Hindlimb muscle (tissue), 1 donor: ENCODE data around the gene SMAD9. TPM values are rescaled to one million over a fixed set of nuclear protein-coding genes. Genes with fewer than 3 reads are reported as not detected.

Experiments used
- DNase-seq: peaks from one replicate; pipeline ENCODE4 v3.0.0-alpha.2; 2013
- polyA plus RNA-seq: library from polyadenylated mRNA; unstranded; fragments of 120-200 nt; gene quantifications from one replicate; pipeline ENCODE4 v1.2.1, GENCODE V29; 2013; ENCODE audit not compliant: insufficient read length

SMAD9 gene
- polyA plus RNA-seq, 1 donor = 17.2 TPM

- DNase-seq = no peak
Measured at GRCh38 chr13:36862002-36862685, 57.9 kb downstream of the SMAD9 start.

DNA sequence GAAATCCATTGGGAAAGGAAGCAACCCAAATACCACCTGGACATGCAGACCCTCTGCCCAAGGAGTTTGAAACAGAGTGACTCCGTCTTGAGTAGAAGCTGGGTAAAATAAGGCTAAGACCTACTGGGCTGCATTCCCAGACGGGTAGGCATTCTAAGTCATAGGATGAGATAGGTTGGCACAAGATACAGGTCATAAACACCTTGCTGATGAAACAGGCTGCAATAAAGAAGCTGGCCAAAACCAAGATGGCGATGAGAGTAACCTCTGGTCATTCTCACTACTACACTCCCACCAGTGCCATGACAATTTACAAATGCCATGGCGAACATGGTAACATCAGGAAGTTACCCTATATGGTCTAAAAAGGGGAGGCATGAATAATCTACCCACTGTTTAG, 60.8 kb downstream of the SMAD9 start:
- no peak for DNase-seq

DNA sequence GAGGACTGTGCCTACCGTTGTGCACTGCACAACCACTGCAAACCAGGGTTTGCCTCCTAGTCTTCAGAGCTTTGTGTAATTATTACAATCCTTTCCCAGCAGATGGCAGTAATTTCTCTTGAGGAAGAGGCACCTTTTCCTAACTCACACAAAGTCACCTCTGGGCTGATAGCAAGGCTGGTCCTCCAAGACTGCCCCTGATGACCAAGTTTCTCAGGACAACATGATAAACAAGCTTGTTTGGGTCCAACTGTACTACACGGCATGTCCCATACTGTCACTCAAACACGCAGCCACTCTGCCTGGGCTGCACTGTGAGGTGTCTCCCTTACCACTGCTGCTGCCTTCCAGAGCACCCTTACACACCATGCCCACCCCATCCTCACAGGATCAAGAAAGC, 61.7 kb downstream of the SMAD9 start:
- peak; percentile 31 for DNase-seq

GRCh38 chr13:36857253-36857652, 62.8 kb downstream of the SMAD9 start:
- DNase-seq = no peak

GRCh38 chr13:36850790-36851438, 69.1 kb downstream of the SMAD9 start:
- DNase-seq = no peak

DNA sequence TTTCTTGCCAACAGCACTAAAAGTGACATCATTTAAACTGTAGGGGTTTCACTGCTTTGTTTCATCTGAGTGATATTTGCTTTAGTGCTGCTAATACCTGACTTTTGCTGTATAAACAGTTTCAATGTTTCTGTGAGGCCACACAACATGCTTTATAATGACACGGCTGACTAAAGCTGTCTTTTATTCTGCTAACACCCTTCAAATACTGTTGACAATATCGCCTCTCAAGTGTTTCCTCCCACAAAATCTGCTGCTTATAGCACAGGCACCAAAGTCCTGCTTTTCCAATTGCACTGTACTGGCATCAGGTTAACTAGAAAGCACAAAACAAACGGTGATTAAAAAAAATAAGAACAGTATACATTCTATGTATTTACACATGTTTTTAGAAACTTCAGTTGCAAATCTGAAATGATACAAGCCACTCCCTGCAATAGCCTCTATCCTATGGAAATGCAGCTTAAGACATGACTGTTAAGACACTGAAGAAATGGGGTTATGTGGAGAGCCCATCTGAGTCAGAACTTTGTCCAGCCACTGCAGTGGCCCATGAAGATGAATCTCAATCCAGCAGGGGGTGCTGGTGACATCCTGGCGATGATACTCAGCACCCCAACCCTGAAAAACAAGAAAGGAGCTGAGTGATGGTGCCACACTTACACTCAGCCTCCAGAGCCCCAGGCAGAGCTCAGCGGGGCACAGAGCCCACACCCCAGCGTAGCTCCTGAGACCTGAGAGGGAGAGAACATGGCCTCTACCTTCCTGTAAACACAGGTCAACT, 71.6 kb downstream of the SMAD9 start:
- DNase-seq = no peak

DNA sequence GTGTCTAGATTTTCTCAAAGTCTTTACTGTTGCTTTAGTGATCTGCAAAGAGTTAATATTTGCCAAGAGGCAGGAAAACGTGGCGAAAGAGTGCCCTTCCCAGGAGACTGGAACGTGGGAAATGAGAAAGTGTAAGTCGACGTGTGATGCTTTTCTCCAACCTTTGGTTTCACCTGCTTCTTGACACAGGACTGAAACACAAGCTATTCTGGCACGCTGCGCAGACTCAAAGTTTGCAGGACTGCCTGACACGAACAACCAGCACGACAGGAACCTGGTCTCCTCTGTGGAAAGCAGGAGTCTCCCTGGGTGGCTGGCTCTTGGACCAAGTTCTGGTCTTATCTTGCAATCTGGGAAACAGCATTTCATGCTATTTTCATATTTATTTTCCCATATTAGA, 72.4 kb downstream of the SMAD9 start:
- no peak for DNase-seq

GRCh38 chr13:36841391-36841790, 78.6 kb downstream of the SMAD9 start:
- DNase-seq = no peak

- DNase-seq = no peak
Measured at GRCh38 chr13:36840718-36841250, 79.3 kb downstream of the SMAD9 start.

GRCh38 chr13:36839981-36840380, 80.1 kb downstream of the SMAD9 start:
- no peak for DNase-seq

GRCh38 chr13:36839281-36839680, 80.8 kb downstream of the SMAD9 start:
- DNase-seq = no peak

GRCh38 chr13:36837354-36838092, 82.5 kb downstream of the SMAD9 start:
- DNase-seq = no peak

DNA sequence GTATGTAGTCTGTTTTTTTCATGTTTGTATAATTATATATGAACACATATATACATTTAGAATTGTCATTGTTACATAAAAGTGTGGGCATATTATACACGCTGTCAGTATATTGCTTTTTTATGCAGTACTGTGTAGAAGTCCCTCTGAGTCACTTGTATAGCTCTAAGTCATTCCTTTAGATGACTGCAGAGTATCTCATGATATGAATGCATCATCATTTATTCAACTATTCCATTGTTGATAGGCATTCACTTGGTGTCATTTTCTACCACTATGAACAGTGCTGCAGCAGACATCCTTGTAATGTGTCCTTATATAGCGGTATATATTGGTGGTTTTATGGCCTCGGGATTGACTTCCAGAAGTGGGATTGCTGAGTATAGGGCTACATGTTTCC, 85.7 kb downstream of the SMAD9 start:
- DNase-seq = no peak

- no peak for DNase-seq
Measured at GRCh38 chr13:36831291-36831690, 88.7 kb downstream of the SMAD9 start.

DNA sequence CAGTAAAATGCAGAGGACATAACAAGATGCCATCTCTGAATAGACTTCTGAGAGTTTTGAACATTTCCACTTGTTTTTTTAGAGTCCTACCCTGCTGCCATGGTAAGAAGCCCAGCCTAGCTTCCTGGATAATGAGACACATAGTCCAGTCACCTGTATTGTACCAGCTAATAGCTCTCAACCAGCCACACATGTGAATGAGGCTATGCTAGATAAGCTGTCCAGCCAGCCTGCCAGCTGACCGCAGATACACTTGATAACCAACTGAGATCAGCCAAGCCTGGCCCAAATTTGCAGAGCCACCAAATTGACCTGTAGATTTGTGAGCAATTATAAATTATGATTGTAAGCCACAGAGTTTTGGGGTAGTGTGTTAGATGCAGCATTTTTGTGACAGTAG, 90.3 kb downstream of the SMAD9 start:
- no peak for DNase-seq

- no peak for DNase-seq
Measured at GRCh38 chr13:36822785-36823184, 97.3 kb downstream of the SMAD9 start.

DNA sequence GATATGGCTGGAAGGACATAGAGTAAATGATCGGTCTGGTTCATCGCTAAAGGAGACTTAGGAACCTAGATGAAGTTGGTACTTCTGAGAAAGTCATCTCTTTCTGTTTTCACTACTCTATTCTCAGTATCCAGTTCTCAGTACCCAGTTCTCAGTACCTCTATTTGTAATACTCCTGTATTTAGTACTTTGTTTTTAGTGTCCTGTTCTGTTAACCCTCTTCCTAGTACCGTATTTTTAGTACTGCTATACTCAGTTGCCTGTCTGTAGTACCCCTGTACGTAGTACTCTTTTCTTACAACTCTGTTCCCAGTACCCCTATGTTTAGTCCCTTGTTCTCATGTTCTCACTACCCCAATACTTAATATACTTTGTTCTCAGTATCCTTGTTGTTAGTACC, 99.8 kb downstream of the SMAD9 start:
- no peak for DNase-seq

DNA sequence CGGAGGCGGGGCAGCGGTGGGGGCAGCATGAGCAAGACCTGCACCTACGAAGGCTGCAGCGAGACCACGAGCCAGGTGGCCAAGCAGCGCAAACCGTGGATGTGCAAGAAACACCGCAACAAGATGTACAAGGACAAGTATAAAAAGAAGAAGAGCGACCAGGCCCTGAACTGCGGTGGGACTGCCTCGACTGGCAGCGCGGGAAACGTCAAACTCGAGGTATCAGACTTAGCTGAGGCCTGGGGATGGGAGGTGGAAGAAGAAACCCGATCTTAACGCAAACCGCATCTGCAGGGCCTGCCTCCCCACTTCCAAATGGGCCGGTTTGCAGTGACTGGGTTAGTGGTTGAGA, 100.3 kb downstream of the SMAD9 start:
- DNase-seq = peak; percentile 16

DNA sequence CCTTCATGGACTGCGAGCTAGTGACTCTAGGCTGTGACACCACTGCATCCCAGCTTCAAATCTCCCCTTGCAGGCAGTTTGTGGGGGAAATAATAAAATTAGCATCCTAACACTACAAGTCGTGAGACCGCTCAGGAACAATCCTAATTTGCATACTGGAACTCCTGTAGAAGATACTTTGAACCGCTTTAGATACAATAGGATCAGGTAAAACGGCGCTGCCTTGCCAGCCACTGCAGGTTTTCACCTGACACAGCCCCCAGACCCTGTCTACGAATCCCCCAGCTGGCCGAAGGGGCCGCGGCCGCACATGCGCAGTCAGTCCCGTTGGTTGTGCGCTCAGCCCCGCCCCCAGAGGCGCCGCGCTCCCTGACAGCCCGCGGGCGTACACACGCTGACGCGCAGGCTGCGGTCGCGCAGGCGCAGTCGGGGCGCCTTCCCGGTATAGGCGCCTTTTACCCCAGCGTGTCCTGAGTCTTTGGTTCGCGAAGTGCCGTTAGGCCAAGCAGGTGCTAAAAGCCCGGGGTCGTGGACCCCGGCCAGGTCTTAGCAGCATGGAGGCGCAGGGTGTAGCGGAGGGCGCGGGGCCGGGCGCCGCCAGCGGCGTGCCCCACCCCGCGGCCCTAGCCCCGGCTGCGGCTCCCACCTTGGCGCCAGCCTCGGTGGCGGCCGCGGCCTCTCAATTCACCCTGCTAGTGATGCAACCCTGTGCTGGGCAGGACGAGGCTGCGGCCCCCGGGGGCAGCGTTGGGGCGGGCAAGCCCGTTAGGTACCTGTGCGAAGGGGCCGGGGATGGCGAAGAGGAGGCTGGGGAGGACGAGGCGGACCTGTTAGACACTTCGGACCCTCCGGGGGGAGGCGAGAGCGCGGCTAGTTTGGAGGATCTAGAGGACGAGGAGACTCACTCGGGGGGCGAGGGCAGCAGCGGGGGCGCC, 101.0 kb downstream of the SMAD9 start, which contains the start of gene RFXAP:
TSS of gene RFXAP (plus strand) at position 419 of the 935 bp plus-strand sequence. CDS start at position 555, 136 bp downstream.
- DNase-seq = peak; percentile 95

- DNase-seq = no peak
Measured at GRCh38 chr13:36817996-36818803, 101.8 kb downstream of the SMAD9 start.

- DNase-seq = no peak
Measured at GRCh38 chr13:36815062-36815461, 105.0 kb downstream of the SMAD9 start.
